CD4-positive, alpha-beta T cell treated with Interleukin-2 at 100 ng/mL for 4 hours (primary cell): ENCODE results near the gene PELI2.
"Not testable (repeated sequence)": the region's sequence is repeated elsewhere in the genome, so short reads cannot be mapped to it uniquely, and the experiment has no call there.

Experiments
- DNase-seq: peaks from one replicate; pipeline ENCODE4 v3.0.0-alpha.2; 2020; ENCODE audit warnings: low spot score

PELI2 gene

DNA sequence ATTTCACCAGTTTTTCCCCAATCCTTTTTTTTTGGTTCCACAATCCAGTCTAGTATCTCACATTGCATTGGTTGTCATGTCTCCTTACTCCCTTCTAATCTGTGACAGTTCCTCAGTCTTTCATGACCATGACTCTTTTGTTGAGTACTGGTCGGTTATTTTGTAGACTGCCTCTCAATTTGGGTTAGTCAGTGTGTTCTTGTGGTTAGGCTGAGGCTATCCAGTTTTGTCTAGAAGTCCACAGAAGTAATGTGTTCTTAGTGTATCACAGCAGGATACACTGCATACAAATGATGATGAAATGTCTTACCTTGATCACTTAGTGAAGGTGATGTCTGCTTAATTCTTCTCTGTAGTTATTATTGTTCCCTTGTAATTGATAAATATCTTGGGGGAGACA lies 24.8 kb downstream of the PELI2 start:
- DNase-seq = no peak

DNA sequence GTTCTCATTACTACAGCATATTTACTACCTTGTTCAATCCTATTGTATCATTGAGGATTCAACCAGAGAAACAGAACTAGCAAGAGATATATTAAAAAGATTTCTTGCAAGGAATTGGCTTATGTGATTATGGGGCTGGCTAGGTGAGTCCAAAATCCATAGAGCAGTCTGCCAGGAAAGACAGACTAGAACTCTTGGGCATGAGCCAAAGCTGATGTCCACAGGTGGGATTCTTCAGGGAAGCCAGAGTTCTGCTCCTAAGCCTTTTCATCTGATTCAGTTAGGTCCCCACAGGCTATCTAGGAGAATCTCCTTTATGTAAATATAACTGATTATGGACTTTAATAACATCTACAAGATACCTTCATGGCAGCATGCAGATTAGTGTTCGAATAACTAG lies 26.0 kb downstream of the PELI2 start:
- DNase-seq = no peak

DNA sequence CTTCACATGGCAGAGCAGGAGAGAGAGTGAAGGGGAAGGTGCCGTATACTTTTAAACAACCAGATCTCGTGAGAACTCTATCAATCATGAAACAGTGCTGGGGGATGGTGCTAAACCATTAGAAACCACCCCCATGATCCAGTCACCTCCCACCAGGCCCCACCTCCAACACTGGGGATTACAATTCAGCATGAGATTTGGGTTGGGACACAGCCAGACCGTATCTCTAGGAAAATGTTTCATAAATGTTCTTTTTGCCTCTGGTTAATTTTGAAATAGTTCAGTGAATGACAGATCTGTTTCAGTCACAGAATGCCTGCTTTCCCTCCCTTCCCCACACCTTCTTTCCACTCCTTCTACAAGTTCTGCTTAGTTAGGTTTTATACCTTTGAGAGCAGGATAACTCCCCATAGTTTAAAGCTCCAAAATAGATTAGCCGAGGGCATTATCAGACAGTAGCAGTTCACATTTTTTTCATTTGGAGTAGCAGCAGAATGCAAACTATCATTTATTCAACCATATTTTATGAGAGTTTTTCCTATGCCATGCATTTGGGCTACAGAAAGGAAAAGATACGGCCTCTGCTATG lies 27.1 kb downstream of the PELI2 start:
- no peak for DNase-seq

DNA sequence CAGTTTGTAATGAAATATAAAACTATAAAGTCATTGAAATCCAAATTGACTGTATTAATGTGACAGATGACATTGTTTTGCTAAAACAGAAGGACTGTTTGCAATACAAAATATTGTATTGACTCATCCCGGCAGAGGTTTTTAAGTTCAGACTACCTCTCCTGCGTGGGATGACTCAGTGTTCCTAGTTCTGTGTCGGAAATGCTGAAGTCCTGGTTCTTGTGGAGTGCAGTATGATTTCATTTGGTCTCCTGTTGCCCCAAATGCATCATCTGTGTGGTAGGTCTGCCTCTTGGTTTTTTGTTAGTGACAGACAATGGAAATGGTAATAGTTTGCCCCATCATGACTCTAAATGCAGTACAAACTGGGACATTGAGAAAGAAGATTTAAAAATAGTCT lies 27.8 kb downstream of the PELI2 start:
- no peak for DNase-seq

DNA sequence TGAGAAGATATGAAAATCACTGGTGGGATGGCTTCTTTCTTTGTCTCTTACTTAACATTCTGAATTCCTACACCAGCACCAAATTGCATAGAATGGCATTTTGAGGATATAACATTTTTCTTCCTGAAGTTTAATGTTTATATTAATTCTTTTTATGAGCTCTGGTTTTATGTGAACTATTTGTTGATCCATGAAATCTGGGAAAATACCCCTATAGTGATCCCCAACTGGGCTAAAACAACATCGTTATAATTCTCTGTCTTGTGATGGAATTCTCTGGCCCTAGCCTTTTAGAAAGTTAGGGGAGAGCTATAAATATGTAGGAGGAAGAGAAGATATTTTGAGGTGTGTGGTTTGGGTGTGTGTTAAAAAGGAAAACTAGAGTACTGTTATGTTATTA lies 29.2 kb downstream of the PELI2 start:
- DNase-seq = no peak

DNA sequence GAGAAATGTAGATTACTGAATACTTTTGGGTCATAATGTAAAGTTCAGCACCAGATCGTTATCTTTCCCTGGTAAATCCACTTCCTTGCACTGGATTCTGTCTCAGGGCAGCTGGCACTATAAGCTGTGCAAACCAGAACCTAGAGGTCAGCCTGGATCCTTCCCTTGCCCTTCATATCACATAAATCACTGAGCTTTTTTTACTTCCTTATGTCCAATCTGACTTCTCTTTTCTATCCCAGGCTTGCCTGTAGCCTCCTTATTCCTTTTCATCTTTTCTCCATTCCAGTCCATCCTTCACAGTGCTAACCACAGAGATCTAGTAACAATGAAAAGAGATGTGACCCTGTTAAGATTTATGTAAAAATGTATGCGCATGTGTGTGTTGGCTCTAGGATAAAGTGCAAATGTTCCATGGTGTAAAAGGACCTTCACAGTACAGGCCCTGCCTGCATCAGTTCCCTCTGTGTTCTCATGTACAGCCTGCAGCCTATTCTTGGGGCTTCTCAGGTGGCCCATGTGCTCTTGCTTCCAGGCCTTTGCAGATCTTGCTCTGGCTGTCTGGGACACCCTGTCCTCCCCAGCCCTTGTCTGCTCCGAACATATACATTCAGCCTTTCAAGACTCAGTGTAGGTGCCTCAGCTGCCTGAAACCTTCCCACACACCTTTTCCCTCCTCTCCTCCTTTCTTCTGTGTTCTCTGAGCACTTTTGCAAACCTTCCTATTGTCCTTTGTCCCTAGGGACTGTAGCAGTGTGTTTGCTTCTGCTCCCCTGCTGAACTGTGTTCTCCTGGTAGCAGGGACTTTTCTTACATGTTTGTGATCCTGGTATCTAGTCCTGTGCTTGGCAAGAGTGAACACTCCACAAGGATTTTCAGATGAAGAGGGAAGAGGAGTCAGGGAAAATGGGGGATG lies 30.0 kb downstream of the PELI2 start:
- no peak for DNase-seq

DNA sequence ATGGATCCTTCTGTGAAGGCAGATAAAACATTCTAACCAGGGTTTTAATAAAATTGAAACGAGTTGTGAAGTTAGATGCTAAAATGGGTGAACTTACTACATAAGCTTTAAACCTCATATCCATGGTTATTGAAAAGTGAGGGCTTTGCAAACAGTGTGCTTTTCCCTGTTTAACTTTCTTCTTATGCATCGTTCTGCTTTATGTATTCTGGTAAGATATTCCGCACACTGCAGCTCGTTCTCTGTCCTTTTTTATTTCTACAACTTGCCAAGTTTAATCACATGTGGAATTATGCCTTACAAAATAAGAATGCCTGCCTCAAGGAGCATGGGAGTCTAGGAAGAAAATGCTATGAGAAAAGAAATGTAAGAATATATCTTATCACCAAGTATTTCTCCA lies 30.9 kb downstream of the PELI2 start:
- no peak for DNase-seq

DNA sequence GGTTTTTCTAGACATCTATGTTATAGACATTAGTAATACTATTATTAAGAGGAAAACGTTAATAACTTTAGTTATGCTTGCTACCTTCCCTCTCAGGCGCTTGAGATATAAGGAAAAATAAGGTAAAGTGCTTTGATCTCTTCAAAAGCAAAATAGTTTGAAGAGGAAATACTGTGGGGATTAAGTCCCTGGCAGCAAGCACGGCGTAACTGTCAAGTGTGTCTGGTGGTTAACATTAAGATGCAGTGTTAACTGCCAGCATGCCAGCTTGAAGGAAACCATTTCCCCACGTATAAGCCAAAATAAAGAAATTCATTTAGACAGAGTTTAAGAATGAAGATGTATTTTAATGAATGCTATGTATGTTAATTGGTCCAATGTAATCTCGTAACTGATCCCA lies 31.8 kb downstream of the PELI2 start:
- DNase-seq = no peak

DNA sequence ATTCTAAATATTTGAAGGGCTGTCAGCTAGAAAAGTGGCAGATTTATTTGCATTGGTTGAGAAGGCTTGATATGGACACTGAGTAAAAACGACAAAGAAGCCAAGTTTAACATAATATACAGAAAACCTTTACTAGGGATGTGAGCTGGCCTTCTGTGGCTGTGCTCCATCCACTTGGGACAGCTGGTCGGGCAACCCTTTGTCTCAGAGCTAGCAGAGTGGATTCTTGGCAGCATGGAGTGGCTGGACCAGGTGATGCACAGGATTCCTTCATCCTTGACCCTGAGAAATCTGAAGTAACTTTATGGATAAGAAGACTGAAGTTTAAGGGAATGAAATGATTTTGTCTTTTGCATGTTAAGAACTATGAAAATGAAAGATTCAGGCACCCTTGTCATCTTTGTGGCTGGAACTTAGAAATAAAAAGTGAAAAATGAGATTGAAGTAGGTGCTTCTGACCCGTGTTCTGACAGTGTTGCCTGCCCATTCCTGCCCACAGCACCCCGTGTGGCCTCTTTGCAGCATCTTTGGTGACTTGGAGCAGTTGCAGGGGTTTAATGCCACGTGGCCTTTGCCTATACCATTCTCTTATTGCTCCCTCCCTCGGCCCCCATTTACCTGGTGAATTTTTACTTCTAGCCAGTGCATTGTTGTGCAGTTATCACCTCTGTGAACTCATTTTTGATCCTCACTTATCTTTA lies 32.6 kb downstream of the PELI2 start:
- DNase-seq = no peak

DNA sequence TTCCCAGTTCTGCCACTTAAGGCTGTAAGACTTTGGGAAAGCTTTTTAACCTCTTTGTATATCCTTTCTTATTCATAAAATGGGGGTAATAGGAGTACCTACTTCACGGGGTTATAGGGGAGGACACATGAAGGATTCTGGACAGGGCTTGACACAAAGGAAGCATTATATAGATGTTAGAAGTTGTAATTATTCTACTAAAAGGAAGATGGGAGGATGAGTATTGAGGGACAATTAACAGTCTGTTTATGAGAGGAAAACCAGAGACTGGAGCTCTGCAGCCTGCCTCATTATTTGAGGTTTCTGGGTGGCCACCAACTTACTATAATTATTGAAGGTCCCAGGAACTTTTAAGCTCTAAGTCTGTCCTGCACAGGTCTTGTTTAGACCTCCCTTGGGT lies 34.0 kb downstream of the PELI2 start:
- DNase-seq = no peak

DNA sequence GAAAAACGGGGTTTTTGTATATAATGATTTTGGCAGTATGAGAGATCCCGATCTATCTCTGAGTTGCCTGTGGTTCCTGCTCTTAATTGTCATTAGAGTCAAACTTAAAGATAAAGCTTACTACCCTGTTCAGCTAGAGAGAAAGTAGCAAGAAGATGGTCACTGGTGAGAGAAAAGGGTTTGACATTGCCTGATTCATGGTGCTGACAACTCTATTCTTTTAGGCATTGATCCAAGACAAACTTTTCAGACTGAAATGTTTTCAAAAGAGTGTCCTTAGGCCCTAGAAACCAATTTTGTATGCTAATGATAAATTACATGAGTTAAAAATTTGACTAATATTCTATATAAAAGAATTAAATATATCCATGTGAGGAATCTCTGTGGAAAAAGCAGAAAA lies 35.1 kb downstream of the PELI2 start:
- DNase-seq = no peak

DNA sequence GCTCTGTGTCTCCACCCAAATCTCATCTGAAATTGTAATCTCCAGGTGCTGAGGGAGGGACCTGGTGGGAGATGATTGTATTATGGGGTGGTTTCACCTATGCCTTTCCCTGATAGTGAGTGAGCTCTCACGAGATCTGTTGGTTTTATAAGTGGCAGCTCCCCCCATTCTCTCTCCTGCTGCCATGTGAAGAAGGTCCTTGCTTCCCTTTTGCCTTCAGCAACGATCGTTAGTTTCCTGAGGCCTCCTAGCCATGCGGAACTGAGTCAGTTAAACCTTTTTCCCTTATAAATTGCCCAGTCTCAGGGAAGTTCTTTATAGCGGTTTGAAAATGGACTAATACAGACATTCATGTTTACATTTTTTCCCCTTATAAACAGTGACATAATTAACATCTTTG lies 36.1 kb downstream of the PELI2 start:
- DNase-seq = no peak

DNA sequence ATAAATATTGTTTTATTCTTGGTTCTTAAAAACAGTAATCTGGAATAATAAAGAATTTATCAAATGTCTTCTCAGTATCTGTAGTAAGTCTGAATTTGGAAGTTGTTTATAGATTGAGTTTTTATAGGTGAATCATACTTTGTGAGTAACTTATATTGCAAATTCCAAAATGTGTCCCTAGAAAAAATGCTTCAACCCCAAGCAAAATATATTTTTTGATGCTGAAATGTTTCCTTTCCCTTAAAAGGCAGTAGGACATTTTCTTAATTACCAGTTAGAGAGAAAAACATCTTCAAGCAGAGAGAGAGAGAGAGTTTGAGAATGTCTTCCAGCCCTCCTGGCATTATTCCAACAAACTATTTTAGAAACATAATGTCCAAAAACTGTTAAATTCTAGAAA lies 37.9 kb downstream of the PELI2 start:
- no peak for DNase-seq

DNA sequence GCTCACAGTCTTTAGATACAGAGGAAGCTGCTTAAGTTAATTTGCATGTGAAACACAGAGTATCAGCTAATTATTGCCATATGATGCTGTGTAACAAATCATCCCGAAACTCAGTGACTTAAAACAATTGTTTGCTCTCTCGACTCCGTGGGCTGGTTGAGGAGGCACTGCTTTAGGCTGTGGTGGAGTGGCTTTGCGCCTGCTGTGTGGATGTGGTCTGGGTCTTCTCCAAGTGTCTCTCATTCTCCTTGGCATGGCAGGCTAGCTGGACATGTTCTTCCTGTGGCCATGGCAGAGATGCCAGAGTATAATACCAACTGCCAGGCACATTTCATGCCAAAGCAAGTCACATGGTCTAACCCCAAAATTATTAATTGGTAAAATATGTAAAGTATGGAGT lies 40.9 kb downstream of the PELI2 start:
- no peak for DNase-seq

DNA sequence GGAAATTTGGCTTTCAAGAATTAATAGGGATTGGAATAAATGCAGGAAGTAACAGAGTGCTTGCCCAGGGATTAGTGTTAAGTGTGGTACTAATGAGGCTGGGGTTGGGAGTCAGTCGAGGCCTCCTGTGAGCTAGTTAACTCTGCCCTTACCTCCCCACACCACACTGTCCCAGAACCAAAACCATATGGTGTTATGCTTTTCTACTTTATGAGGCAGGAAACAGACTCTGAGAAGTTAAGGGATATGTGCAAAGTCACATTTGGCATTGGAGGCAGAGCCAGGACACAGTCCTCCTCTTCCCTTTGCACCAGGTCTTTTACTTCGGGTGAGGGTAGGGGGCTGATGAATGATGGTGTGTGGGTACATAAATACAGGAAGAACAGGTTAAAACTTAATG lies 41.9 kb downstream of the PELI2 start:
- no peak for DNase-seq

DNA sequence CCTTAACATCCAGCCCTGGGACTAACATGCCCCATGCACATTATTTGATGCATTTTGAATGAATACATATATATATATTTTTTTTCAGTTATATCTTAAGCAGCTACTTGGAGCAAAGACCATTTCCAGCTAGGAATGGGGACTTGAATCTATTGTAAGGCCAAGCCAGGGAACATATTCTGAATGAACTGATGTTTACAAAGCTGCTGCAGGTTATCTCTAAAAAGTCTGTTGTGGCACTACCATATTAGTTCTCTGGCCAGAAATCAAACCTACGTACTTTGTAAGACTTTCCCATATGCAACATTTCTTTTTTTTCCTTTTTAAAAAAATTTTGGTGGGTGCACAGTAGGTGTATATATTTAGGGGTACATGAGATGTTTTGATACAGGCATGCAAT lies 43.4 kb downstream of the PELI2 start:
- no peak for DNase-seq

DNA sequence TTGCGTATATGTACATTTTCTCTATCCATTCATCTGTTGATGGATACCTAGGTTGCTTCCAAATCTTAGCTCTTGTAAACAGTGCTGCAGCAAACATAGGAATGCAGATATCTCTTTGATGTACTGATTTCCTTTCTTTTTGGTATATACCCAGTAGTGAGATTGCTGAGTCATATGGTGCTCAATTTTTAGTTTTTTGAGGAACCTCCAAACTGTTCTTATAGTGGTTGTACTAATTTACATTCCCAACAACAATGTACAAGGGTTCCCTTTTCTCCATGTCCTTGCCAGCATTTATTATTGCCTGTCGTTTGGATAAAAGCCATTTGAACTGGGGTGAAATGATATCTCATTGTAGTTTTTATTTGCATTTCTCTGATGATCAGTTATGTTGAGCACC lies 44.3 kb downstream of the PELI2 start:
- no peak for DNase-seq

DNA sequence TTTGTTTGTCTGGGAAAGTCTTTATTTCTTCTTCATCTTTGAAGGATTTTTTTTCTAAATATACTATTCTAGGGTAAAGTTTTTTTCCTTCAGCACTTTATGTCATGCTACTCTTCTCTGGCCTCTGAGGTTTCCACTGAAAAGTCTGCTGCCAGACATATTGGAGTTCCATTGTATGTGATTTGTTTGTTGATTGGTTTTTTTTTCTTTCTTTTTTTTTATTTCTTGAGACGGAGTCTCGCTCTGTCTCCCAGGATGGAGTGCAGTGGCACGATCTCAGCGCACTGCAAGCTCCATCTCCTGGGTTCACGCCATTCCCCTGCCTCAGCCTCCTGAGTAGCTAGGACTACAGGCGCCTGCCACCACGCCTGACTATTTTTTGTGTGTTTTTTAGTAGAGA lies 48.4 kb downstream of the PELI2 start:
- not testable (repeated sequence) for DNase-seq

DNA sequence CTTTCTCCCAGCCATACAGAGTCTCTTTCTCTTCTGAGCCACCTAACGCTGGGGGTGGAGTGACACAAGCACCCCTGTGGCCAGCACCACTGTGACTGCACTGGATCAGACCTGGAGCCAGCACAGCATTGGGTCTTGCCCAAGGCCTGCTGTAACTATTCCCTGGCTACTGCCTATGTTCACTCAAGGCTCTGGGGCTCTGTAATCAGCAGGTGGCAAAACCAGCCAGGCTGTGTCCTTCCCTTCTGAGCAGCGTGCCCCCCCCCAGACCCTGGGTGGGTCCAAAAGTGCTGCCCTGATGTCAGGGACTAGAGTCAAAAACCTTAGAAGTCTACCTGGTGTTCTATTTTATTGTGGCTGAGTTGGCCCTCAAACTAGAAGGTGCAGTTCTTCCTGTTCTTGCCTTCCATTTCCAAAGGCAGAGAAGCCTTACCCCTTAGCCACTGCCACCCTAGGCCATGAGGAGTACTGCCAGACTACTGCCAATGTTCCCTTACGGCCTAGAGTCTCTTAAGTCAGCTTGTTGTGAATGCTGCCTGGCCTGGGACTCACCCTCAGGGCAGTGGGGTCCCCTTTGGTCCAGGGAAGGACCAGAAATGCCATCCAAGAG lies 49.9 kb downstream of the PELI2 start:
- no peak for DNase-seq

DNA sequence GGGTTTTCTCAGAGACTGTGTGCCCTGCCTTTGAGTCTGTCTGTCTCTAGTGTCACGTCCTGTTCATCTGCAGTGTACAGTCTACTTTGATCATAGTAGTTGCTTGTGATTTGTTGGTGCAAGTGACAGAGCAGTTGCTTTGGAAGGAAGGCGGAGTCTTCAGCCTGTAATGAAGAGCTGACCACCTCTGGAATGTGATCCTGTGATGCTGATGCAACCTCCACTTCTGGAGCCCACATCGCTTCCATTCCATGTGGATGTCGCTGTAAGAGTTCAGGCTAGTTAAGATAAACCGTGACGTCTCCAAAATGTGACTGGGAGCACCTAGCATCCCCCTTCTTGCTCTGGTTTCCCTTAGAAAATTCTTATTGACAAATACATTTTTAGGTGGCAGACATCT lies 51.8 kb downstream of the PELI2 start:
- no peak for DNase-seq

DNA sequence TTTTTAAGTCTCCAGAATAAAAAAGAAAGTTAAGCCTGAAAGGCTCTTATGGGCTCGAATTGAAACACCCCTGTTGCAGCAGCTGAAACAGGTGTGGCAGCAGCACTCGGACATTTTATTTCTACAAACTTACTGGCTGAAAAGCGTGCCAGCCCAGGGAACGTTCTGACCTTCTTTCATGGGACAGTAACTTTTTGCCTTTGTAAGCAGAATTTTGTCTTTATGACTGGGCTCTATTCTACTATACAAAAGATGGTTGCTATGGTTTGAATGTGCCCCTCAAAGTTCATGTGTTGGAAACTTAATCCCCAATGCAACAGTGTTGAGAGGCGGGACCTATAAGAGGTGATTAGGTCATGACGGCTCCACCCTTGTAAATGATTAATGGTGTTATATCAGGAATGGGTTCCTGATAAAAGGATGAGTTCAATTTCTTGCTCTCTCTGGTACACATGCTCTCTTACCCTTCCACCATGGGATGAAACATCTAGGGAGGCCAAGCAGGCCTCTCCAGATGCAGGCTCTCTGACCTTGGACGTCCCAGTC lies 52.7 kb downstream of the PELI2 start:
- DNase-seq = no peak

DNA sequence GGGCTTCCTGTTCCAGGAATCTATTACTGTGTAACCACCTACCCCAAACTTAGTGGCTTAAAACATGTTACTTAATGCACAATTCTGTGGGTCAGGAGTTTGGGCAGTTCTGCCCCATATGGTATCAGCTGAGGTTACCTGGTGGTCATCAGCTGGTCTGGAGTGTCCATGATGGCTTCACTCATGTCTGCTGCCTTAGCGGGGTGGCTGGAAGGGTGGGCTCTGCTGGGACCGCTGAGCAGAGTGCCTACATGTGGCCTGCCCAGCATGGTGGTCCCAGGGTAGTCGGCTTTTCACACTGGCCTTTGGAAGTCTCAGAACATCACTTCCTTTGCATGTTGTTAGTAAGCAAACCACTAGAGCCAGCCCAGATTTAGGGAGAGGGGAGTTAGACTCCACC lies 53.9 kb downstream of the PELI2 start:
- DNase-seq = no peak

DNA sequence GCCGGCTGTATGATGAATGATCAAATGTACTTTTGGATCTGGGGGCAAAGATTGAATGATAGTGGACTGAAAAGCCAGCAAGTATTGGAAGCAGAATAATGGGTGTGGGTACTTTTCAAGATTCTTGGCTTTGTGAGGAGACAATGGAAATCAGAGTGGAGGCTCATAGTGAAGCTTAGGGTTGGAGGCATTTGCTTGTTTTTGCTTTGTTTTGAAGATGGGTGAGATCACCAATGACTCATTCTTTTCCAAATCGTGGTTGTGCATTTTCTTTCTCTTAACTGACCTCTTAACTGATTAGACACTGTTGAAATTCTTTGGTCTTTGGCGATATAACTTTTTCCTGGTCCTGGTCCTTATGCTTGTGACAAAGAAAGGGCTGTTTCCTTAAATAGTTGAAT lies 54.4 kb downstream of the PELI2 start:
- peak; percentile 3 for DNase-seq
